GM19455 (cell line): Measurements from ENCODE around the gene LILRA1.
"Not testable (repeated sequence)": the region's sequence is repeated elsewhere in the genome, so short reads cannot be mapped to it uniquely, and the experiment has no call there.

Experiments
- ATAC-seq: cut with Tn5 transposase; IDR thresholded peaks from one replicate; pipeline ENCODE4 v1.9.1; 2021; ENCODE audit not compliant: unreplicated experiment

Gene LILRA1

DNA sequence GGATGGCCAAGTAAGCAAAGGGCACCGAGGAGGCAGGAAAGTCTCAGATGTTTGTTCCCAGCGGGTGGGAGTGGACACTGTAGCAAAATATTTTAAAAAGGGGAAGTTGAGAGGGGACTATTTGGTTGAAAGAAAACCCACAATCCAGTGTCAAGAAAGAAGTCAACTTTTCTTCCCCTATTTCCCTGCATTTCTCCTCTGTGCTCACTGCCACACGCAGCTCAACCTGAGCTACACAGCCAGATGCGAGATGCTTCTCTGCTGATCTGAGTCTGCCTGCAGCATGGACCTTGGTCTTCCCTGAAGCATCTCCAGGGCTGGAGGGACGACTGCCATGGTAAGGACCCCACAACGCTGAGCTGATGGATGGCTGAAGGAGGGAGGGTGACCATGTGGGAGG, at the start of gene LILRA1:
LILRA1 (plus strand) TSS at position 188 of the 400 bp plus-strand sequence. CDS start 613 bp downstream, outside the sequence.
- not testable (repeated sequence) for ATAC-seq

DNA sequence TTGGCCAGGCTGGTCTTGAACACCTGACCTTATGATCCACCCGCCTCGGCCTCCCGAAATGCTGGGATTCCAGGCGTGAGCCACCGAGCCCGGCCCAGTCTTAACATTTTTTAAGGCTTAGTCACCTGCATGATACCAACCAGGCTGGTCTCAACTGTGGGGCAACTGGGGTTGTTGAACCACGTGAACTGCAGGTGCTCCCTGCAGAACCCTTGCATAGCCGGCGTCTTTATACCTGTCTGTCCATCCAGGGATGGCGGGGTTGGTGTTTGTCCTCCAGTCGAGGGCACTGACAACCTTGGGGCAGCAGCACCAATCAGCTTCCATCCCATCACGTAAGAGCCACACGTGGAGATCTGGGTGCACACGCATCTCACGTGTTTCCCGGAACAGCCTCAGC, 44.6 kb upstream of the LILRA1 start:
- no peak for ATAC-seq

DNA sequence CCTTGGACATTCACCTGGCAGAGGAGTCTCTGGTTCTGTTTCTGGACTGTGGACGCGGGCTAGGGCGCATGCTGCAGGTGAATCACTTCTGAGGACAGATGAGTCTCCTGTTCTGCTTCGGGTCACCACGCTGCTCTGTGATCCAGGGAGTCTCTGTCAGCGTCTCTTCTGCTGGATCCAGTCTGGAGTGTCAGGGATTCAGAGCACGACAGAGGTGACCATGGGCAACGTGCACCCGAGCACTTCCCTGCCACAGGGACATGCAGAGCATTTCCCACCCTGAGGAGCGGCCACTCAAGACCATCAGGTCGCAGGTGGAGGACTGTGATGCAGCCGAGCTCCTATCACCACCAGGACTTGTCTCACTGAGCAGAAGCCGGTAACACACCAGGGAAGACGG, 44.2 kb upstream of the LILRA1 start:
- ATAC-seq: no peak

DNA sequence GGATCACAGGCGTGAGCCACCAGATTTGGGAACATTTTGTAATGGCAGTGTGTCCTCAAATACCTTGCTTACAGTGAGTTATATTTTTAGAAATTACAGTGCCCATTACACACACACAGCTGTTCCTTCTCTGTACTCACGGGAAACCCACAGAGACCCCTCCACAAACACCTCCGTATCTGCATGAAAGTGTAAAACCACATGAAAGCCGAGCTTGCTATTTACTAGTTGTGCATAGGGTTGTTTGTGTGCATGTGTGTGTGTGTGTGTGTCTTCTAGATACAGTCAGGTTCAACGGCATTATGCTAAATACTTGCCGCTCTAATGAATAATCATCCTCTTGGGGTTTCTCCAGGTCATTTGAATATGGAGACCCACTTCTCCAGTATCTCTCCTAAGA, 42.1 kb upstream of the LILRA1 start:
- ATAC-seq: no peak

DNA sequence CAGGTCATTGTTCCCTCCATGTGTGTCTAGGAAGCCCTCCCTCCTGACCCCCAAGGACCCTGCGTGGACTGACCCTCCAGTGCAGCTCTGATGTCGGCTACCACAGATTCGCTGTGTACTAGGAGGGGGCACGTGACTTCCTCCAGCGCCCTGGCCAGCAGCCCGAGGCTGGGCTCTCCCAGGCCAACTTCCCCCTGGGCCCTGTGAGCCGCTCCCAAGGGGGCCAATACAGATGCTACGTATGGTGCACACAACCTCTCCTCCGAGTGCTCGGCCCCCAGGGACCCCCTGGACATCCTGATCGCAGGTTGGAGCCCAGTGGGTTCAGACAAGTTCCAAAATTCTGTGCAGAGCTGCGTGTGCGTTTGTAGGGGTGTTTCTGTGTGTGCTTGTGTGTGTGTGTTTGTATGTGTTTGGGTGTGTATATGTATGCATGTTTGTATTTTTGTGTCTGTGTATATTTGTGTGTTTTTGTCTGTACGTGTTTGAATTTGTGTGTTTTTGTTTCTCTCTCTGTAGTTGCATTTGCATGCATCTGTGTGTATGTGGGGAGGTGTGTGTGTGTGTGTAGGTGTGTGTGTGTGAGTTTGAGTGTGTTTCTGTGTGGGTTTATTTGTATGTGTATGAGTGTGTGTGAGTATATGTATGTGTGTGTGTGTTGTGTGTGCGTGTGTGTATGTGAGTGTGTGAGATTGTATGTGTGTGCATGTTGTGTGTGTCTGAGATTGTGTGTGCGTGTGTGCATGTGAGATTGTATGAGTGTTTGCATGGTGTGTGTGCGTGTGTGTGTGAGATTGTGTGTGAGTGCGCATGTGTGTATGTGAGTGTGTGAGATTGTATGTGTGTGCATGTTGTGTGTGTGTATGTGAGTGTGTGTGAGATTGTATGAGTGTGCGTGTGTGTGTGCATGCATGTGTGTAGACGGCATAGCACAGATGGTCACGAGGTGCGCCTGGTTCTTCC, 41.2 kb upstream of the LILRA1 start:
- no peak for ATAC-seq

DNA sequence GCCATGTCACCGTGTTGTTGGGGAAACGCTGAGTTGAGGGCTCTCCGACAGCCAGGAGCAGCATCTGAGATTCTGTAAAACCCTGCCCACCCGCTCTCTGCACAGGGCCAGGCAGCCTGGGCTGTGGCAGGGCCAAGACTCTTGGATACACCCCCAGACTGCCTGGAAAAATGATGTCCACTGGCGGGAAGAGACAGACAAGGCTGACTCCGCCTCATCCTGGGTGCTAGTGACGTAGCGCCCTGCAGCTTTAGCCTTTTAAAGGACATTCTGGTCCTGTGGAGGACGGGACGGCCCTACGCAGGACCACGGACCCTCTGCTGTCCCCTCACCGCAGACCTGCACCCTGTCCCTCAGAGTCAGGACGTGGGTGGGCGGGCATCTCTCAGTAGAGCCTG, 40.5 kb upstream of the LILRA1 start:
- no peak for ATAC-seq

DNA sequence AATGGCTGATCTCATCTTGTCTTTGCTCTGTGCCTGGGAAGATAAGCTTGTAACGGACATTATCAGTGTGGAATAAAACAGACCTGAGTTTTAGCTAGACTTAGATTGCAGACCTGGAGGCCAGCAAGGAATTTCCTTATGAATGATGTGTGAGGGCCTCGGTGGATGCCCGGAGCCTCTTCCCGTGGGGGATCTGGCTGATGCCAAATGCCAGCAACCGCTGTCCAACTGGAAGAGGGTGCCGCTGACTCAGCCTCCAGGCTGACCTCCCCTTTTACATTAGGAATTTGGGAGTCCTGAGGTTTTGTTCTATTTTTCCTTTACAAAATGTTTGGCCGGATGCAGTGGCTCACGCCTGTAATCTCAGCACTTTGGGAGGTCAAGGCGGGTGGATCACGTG, 39.4 kb upstream of the LILRA1 start:
- ATAC-seq: no peak

DNA sequence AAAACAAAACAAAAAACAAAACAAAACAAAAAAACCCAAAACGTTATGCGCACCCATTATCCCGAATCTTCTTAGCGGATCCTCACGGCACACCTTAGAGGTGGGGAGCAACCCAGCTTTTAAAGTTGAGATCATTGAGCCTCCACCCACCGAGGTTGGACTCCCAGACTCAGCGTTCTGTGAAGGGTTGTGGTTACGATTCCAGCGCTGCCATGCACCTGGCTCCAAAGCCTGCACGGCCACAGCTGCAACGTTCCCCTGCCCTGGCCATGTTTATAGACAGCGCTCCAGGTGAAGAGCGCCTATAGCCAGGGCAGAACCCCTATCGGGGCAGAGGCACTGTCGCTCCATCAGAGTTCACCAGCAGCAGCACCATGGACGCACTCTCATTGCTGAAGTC, 38.5 kb upstream of the LILRA1 start:
- no peak for ATAC-seq

DNA sequence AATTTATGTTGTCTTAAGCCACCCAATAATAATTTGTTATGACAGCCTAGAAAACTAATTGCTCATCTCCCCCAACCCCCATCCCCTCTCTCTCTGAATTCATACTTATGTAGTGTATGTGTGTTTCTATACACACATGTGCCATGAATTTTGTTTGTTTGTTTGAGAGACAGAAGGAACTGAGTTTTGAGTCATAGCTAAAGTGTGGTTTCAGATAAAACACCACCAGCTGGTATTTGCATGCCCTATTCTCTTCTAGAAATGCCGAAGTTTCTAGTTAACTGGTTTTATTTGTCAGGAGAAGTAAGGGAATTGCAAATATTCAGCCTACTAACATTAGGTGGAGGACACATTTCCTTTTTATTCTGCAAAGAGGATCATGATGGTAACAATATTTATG, 37.2 kb upstream of the LILRA1 start:
- ATAC-seq: no peak

DNA sequence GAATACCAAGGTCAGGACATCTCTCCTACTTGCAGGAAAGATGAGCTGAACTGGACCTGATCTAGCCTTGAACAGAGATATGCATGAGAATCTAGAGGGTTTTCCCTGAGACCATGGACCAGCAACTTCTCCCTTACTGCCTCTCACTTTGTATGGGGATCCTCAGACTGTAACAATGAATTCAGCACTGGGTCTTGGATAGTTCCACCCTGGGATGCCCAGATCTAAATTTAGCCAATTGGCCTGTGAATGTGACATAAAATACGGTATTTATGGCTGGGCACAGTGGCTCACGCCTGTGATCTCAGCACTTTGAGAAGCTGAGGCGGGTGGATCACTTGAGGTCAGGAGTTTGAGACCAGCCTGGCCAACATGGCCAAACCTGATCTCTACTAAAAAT, 35.1 kb upstream of the LILRA1 start:
- no peak for ATAC-seq

DNA sequence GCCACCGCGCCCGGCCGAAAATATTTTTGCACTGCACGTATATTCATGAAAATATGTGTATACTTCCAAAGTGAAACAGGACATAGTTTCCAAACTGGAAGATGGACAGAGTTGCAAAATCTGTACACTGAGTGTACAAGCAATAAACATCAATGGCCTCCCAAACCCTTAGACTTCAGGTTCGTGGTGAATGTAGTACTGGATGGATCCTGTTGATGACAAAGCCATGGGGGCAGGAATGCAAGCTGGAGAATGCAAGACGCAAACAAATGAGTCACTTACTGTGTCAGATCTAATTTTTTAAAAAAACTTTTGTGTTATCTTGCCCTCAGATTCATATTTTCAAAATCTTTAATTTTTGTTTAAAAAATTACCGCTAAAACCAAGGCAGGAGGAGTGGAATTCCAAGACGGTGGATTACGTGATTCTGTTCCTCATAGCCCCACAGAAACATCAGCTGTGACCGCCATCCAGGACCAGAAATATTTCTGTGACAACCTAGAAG, 32.5 kb upstream of the LILRA1 start:
- no peak for ATAC-seq

DNA sequence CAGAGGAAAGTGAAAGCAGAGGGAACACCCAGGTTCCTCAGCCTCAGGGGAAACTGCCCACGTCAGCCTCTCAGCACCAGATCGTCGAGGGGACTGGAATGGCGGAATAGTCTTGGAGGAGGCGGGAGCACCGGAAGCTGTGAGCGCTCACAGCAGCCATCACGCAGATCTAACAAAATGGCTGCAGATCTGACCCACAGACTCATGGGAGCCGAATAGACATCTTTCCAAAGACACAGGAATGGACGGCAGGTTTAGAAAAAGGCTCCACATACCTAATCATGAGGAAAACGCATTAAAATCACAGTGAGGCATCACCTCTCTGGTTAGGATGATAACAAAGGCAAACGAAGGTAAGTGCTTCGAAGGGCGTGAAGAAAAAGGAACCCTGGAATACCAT, 31.6 kb upstream of the LILRA1 start:
- no peak for ATAC-seq

DNA sequence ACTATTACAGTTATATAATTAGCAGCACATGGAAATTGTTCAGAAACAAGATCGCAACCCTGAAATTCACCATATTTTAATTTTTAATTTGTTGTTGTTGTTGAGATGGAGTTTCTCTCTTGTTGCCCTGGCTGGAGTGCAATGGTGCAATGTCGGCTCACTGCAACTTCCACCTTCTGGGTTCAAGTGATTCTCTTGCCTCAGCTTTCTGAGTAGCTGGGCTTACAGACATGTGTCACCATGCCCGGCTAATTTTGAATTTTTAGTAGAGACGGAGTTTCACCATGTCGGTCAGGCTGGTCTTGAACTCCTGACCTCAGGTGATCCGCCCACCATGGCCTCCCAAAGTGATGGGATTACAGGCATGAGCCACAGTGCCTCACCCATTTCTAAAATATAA, 30.2 kb upstream of the LILRA1 start:
- not testable (repeated sequence) for ATAC-seq

DNA sequence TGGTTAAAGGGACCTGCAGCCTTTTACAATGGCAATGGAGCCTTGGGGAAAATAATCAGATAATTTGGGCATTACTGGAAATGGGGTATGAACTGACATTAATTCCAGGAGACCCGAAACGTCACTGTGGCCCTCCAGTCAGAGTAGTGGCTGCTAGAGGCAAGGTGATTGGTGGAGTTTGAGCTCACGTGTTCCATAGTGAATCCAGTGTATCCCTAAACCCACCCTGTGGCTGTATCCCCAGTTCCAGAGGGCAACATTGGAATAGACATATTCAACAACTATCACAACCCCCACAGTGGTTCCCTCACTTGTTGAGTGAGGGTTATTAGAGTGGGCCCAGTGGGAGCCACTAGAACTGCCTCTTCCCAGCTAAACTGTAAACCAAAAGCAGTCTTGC, 23.1 kb upstream of the LILRA1 start:
- no peak for ATAC-seq

DNA sequence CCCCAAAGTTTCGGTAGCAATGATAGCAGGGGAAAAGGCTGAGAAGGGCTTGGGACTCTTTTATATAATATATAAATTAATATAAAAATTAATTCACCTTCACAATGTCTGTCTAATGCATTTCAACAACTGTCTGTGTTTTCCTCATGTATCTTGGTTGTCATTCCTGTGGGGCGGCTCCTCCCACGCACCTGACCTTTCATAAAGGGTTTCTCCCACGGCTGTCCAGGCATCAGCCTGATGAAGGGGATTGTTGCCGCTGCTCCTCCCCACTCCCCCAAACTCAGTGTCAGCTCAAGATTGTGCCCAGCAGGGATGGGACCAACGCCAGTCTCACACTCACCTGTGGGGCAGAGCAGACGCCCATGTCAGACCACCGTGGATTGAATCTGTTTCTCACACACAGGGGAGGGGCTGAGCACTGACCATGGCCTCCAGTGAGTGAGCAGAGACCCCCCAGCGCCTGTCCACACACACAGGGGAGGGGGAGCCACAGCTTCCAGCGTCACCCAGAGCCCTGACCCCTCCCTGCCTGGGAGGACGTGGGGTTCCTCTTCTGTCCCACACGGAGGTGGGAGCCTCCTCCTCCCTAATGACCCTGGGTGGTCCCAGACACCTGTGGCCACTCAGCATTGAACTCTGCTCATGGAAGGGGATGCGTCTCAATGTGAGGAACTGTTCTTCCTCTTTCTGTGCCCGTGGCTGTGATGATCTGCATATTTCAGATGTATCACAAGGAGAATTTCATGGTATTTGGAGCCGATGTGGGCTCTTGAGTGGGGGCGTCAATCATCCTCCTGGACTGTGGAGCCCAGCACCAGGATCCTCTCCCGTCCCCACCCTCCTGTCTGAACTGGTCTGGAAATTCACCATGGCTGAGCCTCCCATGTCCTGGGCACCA, 21.5 kb upstream of the LILRA1 start:
- ATAC-seq: not testable (repeated sequence)

DNA sequence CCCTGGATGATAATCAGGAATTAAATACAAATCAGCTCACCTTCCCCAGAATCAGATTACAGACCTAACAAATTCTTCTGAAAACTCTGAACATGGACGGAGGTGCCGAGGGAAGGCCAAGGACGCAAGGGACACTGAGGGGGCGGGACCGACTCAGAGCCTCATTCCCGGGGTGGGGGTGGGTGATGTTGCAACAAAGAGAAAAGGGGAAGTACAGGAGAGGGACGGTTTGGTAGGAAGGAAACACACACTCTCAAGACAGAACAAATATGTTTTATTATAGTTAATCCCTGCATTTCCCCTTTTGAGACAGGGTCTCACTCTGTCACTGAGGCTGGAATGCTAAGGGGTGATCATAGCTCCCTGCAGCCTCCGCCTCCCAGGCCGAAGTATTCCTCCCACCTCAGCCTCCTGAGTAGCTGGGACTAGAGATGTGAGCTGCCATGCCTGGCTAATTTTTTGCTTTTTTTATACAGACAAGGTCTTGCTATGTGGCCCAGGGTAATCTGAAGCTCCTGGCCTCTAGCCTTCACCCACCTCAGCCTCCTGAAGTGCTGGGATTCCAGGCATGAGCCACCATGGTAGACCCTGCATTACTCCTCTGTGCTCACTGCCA, 20.6 kb upstream of the LILRA1 start:
- no peak for ATAC-seq

DNA sequence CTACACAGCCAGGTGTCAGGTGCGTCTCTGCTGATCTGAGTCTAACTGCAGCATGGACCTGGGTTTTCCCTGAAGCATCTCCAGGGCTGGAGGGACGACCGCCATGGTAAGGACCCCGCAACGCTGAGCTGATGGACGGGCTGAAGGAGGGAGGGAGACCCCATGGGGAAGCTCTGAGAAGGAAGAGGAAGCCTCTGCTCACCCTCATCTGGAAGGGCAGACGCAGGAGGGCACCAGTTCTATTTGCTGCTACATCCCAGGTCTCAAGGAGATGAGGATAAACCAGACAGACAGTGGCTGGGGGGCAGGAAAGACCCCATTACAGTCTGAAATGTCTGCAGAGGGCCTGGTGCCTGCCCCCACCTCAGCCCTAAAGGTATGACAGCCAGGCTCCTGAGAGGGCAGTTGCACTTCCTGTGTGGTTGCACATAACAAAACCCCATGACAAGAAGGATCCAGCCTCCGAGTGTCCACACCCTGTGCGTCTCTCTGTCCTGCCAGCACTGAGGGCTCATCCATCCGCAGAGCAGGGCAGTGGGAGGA, 20.0 kb upstream of the LILRA1 start, which contains the start of gene LILRA2:
LILRA2 (plus strand) TSS at position 461 of the 543 bp plus-strand sequence. CDS start 89 bp downstream, outside the sequence.
- ATAC-seq: no peak

DNA sequence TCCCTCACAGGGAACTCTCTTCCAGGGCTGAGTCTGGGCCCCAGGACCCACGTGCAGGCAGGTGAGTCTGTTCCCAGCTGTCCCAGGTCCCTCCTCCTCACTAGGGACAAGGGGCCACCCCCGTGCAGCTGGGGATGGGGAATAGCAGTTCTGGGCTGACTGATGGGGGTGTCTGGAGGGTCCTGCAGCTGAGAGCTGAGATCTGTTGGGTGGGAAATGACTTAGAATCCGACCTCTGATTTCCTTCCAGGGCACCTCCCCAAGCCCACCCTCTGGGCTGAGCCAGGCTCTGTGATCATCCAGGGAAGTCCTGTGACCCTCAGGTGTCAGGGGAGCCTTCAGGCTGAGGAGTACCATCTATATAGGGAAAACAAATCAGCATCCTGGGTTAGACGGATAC, 19.4 kb upstream of the LILRA1 start:
- no peak for ATAC-seq

DNA sequence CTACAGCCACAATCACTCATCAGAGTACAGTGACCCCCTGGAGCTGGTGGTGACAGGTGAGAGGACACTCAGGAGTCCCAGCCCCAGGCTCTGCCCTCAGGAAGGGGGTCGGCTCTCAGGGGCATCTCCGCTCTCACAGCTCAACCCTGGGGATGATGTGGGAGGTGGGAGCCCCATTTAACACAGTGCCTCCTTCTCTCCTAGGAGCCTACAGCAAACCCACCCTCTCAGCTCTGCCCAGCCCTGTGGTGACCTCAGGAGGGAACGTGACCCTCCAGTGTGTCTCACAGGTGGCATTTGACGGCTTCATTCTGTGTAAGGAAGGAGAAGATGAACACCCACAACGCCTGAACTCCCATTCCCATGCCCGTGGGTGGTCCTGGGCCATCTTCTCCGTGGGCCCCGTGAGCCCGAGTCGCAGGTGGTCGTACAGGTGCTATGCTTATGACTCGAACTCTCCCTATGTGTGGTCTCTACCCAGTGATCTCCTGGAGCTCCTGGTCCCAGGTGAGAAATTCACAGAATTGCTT, 18.8 kb upstream of the LILRA1 start:
- ATAC-seq: no peak

DNA sequence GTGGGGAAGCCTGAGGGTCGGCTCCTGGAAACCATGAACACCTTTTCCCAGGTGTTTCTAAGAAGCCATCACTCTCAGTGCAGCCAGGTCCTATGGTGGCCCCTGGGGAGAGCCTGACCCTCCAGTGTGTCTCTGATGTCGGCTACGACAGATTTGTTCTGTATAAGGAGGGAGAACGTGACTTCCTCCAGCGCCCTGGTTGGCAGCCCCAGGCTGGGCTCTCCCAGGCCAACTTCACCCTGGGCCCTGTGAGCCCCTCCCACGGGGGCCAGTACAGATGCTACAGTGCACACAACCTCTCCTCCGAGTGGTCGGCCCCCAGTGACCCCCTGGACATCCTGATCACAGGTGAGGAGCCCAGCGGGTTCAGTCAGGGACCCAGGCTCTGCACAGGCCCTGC, 18.2 kb upstream of the LILRA1 start:
- not testable (repeated sequence) for ATAC-seq
